HG02973 (cell line): Measurements from ENCODE around the gene RETREG3.
"Not testable (repeated sequence)": the region's sequence is repeated elsewhere in the genome, so short reads cannot be mapped to it uniquely, and the experiment has no call there.

ENCODE experiments used
- ATAC-seq: cut with Tn5 transposase; IDR thresholded peaks from one replicate; pipeline ENCODE4 v1.9.1; 2021; ENCODE audit warnings: moderate library complexity; ENCODE audit not compliant: unreplicated experiment

The RETREG3 gene, protein sequence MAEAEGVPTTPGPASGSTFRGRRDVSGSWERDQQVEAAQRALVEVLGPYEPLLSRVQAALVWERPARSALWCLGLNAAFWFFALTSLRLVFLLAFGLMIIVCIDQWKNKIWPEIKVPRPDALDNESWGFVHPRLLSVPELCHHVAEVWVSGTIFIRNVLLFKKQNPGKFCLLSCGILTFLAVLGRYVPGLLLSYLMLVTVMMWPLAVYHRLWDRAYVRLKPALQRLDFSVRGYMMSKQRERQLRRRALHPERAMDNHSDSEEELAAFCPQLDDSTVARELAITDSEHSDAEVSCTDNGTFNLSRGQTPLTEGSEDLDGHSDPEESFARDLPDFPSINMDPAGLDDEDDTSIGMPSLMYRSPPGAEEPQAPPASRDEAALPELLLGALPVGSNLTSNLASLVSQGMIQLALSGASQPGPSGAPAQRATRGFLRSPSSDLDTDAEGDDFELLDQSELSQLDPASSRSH

DNA sequence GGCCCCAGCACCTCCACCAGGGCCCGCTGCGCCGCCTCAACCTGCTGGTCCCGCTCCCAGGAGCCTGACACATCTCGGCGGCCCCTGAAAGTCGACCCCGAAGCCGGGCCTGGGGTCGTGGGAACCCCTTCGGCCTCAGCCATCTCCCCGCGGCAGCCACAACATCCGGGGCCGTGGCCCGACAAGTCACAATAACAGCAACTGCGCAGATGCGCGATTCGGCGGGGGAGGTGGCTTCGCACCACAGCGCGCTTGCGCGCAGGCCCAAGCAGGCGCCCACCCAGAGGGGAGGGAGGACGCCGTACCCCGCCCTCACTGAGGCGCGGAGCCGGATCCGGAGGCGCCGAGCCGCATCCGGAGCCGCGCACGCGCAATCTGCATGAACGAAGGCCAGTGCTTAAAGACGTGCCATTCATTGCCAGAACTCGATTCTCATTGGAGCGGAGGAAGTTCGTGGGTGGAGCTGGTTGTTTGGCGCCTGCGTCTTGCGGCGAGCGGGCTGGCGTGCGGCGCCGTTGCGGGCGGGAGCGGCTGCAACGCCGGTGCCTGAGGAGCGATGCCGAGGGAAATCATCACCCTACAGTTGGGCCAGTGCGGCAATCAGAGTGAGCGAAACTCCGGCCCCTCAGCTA lies at the start of gene RETREG3, which contains the start of gene TUBG1:
Gene RETREG3, minus strand, starts transcription at position 193 of the 632 bp plus-strand sequence. Its CDS starts 50 bp downstream, at position 143.
Gene TUBG1, plus strand, starts transcription at position 502 of the 632 bp plus-strand sequence. Its CDS starts 55 bp downstream, at position 557.
- peak; percentile 75 for ATAC-seq

DNA sequence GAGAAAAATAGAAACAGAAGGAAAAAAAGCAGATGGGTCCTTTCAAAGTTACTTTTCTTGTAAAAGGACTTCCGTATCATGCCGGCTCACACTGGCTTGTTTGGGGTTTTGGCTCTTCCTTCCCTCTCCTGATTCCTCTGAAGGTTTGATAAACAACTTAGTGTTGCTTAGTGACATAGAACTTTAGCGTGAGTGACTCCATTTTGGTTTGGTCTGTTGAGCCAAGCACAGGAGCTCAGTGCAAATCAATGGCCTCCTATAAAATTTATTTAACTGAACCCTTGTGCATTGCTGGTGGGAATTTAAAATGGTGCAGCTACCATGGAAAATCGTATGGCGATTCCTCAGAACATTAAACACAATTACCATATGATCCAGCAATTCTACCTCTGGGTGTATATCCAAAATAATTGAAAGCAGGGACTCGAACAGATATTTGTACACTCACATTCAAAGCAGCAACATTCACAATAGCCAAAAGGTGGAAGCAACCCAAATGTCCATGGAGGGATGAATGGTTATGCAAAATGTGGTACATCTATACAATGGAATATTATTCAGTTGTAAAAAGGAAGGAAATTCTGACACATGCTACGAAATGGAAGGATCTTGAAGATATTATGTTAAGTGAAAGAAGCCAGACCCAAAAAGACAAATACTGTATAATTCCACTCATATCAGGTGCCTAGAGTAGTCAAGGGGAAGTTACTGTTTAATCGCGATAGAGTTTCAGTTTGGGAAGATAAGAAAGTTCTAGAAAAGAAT lies 48.8 kb upstream of the RETREG3 start:
- ATAC-seq, result no peak

DNA sequence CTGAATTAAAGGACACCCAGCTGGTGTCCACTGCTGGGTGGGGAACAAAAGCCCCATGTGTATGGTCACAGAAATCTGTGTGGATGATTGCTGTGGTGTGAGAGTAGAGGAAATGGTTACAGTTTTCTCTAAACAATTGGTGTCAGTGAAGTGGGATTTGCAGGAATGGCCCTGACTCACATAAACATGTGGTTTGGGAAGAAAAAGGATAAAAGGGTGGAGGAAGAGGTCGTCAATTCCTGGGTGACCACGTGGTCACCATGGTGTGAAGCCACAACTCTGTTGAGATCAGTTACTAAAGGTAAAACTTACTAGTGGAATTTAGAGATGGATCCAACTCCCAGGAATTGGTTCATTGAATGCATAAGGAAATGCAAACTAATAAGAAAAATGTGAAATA lies 46.4 kb upstream of the RETREG3 start:
- no peak for ATAC-seq

DNA sequence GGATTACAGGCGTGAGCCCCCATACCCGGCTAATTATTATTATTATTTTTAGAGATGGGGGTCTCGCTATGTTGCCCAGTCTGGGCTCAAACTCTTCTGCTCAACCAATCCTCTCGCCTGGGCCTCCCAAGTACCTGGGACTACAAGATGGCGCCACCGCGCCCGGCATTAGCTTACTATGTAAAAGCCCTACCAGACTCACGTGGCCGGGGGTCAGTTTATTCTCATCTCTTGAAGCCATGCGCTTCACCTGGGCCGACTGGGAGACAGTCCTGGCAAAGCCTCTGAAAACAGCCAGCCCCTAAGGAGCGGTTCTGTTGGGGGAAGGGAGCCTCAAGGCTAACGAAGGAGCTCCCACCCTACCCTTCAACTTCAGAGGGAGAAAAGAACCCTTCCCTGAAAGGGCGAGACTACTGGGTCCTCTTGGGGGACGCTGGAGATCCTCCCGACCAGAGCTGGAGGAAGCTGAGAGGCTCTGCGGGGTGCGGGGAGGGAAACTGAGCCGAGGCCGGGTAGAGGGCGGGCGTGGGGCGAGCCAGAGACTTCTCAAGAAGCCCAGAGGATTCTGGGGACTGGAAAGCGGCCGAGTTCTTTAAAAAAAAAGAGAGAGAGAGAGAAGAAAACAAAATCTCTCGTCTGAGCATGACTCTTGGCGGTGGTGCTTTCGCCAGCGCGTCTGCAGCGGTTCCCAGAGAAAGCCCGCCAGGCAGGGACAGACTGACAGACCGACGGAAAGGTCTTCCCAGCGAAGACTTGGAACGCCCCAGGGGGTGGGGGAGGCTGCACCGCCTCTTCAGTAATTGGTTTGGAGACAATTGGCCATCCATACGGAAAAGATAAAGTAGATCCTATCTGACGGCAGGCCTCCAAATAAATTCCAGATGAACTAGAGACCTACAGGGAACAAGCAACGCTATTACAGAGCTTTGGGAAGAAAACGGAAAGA lies 44.3 kb upstream of the RETREG3 start:
- no peak for ATAC-seq

DNA sequence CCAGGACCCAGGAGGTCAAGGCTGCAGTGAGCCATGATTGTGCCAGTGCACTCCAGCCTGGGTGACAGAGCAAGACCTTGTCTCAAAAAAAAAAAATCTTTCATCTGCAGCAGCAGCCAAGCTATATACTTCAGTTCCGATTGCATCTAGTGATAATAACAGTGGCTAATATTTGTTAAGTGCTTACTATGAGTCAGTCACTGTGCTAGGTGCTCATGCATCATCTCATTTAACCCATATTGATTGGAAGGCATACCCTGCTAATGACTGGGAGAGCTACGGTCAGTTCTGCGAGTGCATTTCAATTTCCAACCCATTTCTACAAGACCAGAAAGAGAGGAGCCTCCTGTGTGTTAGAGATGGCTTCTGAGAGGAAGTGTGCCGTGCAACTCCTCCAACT lies 42.2 kb upstream of the RETREG3 start:
- ATAC-seq, result no peak

DNA sequence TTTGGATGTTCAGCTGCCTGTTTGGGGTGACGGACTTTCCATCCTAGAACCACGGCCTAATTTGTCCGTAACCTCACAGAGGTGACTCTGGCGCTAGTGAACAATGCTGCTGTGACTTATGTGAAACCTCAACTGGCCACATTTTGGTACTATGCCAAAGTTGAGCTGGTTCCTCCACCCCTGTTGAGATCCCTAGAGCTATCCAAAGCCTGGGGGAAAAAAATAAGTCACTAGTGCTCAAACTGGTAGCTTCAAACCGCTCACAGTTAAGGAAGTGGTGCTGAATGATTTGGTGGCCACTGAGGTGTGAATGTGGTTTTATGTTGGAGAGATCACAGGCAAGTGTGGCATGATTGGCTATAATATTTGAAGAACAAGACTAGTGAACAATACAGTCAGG lies 38.6 kb upstream of the RETREG3 start:
- ATAC-seq, result no peak

DNA sequence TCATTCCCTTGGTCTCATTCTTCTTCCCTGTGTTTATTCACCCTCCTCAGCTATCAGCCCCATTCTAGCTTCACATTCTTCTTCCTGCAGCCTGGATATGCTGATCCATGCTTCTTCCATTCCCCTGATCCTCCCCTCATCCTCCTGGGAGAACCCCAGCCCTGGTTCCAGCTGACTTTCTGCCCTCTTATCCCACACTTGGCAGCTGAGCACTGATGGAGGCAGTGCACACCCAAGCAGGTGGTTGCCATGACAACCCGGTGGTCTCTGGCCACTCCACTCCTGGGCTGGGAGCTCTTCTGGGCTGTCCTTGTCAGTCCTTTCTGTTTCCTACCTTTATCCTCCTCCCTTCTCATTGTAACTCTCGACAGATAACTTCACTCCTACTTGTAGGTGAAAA lies 33.2 kb upstream of the RETREG3 start:
- ATAC-seq, result no peak

DNA sequence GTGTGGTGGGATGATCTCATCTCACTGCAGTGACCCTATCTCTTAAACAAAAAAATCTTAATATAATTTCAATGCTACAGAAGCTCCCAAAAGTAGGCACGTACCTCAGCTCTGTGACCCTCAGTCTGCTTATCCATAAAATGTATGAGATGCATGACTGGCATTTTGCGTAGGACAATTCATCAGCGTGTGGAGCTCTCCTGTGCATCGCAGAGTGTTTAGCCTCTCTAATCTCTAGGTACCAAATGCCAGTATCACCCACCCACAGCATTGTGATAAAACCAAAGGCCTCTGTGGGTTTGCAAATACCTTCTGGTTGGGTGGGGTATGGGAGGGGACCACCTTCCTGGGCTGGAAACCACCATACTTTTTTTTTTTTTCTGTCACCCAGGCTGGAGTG lies 30.9 kb upstream of the RETREG3 start:
- ATAC-seq, result no peak

DNA sequence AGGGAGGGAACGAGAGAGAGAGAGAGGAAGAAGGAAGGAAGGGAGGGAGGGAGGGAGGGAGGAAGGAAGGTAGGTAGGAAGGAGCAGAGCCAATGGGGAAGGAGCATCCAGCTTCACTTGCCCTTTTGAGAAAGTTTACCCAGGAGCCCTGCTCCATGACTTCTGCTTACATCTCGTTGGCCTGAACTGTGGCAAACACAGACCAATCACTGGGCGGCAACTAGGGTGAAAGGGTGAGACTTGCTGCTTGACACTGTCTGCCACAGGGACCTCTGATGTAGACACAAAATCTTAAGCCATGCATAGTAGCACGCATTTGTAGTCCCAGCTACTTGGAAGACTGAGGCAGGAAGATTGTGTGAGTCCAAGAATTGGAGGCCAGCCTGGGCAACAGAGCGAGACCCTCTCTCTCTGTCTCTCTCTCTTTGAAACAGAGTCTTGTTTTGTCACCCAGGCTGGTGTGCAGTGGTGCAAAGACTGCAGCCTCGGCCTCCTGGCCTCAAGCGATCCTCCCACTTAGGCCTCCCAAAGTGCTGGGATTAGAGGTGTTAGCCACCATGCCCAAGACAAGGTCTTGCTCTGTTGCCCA lies 30.4 kb upstream of the RETREG3 start:
- ATAC-seq, result no peak

DNA sequence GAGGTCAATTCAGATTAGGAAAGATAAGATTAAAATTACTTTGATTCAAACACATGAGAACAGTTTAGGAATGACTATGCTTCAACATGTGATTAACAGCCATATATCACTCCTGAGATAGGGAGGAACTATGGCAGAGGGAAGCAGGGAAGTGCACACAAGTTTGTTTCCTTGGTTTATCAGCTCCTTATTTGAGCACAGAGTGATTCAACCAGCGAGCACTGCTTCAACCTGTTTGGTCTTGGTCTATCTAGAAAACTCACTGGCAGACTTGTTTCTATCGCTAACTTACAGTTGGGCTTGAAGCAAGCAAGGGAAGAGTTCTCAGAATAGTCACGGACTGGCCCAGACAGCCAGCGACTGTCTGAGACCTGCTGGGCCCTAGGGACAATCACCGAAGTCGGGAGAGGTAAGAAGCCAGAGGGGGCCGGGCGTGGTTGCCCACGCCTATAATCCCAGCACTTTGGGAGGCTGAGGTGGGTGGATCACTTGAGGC lies 23.8 kb upstream of the RETREG3 start:
- no peak for ATAC-seq

DNA sequence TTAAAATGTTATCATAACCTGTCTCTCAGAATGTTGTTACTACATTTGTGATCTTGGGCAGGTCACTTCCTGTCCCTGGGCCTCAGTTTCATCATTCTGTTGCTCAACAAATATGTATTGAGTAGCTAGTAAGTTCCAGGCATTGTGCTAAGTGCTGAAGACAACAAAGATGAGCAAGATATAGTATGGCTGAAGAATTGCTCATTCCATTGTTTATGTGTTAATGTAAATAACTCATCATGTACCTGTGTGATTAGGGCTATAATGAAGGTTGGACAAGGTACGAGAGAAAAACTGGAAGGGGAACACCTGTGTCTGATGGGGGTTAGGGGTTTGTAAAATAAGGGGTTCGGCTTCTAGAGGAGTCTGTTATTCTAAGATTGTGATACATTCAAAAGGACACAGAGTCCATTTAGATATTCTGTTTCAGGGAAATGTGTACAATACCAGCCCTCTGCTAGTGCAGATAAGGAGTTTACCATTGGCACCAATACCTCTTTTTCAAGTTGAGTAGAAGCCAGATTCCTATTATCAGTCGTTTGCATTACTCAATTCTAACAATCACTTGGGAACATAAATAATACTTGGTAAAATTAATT lies 20.3 kb upstream of the RETREG3 start:
- ATAC-seq, result no peak

DNA sequence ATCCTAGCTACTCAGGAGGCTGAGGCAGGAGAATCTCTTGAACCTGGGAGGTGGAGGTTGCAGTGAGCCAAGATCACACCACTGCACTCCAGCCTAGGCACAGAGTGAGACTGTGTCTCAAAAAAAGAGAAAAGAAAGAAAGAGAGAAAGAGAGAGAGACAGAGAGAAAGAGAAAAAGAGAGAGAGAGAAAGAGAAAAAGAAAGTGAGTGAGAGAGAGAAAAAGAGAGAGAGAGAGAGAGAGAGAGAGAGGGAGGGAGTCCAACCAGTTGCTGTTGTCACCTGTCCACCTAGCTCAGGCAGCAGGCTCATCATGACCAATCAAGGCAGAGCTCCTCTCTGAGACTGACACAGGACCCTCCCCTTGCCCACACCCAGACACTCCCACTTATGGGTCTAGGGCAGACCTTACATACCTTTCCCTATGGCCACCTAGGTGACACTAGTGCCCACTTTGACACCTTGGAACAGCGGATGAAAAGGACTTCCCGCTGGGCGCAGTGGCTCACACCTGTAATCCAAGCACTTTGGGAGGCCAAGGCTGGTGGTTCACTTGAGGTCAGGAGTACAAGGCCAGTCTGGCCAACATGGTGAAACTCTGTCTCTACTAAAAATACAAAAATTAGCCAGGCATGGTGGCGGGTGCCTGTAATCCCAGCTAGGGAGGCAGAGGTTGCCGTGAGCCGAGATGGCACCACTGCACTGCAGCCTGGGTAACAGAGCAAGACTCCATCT lies 18.0 kb upstream of the RETREG3 start:
- ATAC-seq, result not testable (repeated sequence)

DNA sequence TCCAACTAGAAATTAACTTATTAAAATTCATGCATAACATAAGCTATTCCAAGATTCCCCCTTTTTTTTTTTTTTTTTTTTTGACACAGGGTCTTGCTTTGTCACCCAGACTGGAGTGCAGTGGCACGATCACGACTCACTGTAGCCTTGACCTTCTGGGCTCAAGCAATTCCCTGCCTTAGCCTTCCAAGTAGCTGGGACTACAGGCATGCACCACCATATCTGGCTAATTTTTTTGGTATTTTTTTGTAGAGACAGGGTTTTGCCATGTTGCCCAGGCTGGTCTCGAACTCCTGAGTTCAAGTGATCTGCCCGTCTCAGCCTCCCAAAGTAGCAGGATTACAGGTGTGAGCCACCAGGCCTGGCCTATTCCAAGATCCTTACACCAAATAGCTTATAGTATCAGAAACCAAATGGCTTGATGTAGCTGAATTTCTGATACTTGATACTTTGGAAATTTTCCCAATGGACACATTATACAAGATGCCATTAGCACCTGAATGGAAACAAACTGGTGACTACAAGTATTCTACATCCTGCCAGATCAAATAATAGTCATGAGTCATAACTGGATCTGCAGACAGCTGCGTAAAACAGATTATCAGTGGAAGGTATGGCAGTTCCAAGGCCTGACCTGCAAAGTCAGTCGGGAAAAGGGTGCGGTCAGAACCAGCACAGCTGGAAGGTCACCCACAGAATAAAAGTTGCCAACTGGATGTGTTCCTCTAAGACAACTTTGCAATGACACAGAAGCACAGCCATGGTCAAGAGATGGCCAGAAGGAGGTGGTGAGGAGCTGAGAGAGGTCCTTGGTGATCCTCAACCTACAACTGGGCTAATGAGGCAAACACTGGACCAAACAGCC lies 14.8 kb upstream of the RETREG3 start:
- ATAC-seq, result no peak

DNA sequence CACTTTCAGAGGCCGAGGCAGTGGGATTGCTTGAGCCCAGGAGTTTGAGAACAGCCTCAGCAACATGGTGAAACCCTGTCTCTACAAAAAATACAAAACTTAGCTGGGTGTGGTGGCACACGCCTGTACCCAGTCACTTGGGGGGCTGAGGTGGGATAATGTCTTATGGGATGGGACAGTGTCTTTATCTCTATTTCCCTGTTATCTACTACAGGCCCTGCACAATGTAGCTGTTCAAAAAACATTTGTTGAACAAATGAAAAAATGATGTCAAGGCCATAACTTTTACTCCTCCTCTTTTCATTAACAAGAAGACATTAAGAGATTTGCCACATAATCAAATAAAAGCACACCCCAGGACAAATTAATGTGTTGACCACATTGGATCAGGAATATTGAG lies 14.1 kb upstream of the RETREG3 start:
- no peak for ATAC-seq

DNA sequence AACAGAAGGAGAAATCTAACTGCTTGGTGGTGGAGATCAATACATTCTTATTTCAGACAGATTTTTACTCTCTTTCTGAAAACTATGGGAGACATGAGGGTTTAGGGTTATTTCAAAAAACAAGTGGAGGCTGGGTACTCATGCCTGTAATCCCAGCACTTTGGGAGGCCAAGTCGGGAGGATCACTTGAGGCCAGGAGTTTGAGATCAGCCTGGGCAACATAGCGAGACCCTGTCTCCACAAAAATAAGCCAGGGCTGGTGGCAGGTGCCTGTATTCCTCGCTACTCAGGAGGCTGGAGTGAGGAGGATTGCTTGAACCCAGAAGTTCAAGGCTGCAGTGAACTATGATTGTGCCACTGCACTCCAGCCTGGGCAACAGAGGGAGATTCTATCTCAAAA lies 12.8 kb upstream of the RETREG3 start:
- not testable (repeated sequence) for ATAC-seq

DNA sequence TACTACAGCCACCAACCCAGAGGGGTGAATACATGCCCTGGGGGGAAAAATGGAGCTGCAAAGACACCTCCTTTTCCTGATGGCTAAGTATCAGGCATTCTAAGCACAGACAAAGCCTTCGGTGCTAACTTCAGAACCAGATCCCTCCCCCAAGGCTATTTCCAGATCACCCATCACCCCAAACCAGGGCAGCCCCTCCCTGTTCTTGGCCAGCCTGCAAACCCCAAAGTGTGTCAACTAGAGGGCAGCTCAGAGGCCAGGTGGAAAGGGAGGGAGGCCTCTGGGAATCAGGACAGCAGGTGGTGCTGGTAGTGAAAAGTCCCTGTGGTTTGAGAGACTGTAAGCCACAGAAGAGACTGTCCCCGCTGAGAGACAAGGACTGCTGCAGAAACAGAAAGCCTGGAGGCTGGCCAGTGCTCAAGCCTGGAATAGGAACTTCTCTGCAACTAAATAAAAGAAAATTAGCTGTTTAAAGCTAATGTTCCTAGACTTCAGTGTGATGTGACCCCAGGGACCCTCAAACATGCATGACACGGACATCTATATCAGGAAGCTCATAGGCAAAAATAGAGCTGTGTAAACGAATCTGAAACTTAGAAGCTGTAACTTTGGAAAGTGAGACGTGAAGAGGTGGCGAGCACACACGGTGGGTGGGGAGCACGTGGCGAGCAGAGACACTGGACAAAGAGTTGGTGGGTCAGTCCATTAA lies 9.4 kb upstream of the RETREG3 start:
- no peak for ATAC-seq

DNA sequence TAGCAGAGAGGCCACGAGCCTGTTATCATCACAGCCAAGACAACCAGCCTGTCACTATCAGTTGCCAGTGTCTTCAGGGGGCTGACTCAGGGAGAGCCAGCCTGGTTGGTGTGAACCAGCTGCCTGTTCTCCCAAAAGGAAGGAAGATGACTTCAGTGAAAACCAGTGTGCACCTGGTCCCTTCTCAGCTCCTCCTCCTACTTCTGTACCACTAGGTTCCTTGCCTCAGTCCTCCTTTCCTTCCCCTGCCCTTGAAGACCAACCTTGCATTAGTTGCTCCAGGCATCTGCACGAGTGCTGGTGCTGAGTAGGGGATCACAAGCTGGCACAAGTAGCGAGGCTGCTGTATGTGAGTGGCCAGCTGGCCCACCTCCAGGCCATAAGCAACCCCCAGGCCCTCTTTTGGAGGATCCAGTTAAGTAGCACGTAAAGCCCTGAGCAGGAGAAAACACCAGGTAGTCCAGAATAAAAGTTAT lies 8.8 kb upstream of the RETREG3 start:
- ATAC-seq, result no peak
